IPS DF 4.7 (cell line): ENCODE data around the gene TBC1D3I.
"Not testable (repeated sequence)": the region's sequence is repeated elsewhere in the genome, so short reads cannot be mapped to it uniquely, and the experiment has no call there.

ENCODE experiments used
- DNase-seq: peaks from one replicate; pipeline ENCODE4 v3.0.0-alpha.2; 2013; ENCODE audit warnings: low spot score; ENCODE audit errors: extremely low read depth

The TBC1D3I gene

GRCh38 chr17:36264470-36264869, at the start of gene TBC1D3I:
Gene TBC1D3I, minus strand, starts transcription at chr17:36264570. Its CDS starts 1,585 bp downstream, at chr17:36262985.
- not testable (repeated sequence) for DNase-seq

- not testable (repeated sequence) for DNase-seq
These were observed 30.8 kb upstream of the TBC1D3I start for GRCh38 chr17:36295161-36295560.

DNA sequence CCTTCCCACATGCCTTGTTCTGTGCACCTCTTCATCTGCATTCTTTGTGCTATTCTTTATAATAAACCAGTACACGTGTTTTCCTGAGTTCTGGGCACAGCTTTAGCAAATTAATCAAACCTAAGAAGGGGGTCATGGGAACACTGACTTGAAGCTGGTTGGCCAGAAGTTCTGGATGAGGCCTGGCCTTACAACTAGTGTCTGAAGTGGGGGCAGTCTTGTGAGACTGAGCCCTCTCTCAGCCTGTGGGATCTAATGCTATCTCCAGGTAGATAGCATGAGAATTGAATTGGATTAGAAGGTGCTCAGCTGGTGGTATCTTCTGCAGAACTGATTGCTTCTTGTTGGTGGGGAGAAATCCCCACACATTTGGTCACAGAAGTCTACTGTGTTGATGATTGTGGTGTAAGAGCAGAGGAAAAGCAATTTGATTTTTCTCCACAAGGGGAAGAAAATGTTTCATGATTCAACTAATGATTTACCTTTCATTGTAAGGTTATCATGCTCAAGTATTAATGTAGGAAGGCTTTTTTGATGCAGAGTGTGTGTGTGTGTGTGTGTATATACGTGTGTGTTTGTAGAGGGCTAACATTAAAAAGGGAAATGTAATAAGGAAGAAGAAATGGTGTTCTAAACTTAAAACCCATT, 25.7 kb upstream of the TBC1D3I start:
- DNase-seq = not testable (repeated sequence)

GRCh38 chr17:36284219-36284618, 19.8 kb upstream of the TBC1D3I start:
- DNase-seq = not testable (repeated sequence)

GRCh38 chr17:36283256-36283655, 18.9 kb upstream of the TBC1D3I start:
- DNase-seq = not testable (repeated sequence)

DNA sequence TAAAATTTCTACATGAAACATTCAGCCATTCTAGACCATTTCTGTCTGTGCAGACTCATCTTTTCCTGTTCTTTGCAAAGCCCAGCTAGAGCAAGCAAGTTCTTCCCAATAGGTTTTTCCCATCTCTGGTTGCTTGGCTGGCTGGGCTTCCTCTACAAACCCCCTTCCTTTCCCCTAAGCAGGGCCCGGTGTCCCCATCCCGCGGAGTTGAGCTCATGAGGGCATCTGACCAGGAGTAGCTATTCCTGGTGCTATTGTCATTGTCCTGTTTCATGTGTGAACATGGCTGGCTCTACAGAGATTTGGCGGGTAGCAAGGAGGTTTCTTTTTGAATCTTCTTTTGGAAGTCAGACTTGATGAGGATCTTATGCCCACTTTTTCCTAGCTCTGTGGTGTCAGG, 22.3 kb downstream of the TBC1D3I start:
- not testable (repeated sequence) for DNase-seq

DNA sequence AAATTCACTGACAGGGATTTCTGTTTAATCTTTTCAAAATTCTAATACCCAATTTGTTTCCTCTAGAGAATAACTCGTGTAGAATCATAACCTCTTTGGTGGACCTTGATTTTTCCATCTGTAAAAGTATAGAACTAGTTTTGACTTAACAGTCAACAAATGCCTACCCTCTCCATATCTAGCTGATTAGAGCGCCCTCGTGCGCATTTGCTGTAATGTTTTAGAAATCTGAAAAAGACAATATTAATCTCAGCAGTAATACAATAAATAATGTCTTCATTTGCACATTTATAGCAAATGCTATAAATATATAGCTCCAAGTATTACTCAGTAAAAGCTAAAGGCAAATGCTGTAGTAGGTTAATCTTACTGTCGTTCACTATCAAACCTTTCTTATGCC, 34.7 kb downstream of the TBC1D3I start:
- DNase-seq = not testable (repeated sequence)

DNA sequence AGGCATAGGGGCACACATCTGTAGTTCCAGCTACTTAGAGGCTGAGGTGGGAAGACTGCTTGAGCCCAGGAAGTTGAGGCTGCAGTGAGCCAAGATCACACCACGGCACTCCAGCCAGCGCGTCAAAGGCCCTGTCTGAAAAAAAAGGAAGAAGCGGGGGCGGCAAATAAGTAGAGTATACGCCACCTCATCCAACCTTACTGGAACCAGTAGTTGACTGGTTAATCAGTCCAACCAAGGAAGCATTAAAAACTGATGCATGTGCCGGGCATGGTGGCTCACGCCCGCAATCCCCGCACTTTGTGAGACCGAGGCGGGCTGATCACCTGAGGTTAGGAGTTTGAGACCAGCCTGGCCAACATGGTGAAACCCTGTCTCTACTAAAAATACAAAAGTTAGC, 41.4 kb downstream of the TBC1D3I start:
- not testable (repeated sequence) for DNase-seq

DNA sequence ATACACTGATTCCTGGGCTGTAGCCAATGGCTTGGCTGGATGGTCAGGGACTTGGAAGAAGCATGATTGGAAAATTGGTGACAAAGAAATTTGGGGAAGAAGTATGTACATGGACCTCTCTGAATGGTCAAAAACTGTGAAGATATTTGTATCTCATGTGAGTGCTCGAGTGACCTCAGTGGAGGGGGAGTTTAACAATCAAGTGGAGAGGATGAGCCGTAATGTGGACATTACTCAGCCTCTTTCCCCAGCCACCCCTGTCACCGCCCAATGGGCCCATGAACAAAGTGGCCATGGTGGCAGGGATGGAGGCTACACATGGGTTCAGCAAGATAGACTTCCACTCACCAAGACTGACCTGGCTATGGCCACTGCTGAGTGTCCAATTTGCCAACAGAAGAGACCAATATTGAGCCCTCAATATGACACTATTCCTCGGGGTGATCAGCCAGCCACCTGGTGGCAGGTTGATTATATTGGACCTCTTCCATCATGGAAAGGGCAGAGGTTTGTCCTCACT, 42.7 kb downstream of the TBC1D3I start:
- DNase-seq = not testable (repeated sequence)

DNA sequence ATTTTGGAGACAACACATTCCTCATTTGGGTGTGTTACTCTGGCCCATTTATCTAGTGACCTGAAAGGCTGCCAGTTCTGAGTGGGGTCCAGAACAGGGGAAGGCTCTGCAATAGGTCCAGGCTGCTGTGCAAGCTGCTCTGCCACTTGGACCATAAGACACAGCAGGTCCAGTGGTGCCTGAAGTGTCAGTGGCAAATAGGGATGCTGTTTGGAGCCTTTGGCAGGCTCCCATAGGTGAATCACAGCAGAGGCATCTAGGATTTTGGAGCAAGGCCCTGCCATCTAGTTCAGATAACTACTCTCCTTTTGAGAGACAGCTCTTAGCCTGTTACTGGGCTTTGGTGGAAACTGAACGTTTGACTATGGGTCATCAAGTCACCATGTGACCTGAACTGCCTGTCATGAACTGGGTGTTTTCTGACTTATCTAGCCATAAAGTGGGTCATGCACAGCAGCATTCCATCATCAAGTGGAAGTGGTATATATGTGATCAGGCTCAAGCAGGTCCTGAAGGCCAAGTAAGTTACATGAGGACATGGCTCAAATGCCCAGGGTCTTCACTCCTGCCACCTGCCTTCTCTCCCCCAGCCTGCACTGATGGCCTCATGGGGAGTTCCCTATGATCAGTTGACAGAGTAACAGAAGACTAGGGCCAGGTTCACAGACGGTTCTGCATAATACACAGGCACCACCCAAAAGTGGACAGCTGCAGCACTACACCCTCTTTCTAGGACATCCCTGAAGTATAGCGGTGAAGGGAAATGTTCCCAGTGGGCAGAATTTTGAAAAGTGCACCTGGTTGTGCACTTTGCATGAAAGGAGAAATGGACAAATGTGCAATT, 43.4 kb downstream of the TBC1D3I start:
- not testable (repeated sequence) for DNase-seq

GRCh38 chr17:36219556-36219955, 44.8 kb downstream of the TBC1D3I start:
- not testable (repeated sequence) for DNase-seq

DNA sequence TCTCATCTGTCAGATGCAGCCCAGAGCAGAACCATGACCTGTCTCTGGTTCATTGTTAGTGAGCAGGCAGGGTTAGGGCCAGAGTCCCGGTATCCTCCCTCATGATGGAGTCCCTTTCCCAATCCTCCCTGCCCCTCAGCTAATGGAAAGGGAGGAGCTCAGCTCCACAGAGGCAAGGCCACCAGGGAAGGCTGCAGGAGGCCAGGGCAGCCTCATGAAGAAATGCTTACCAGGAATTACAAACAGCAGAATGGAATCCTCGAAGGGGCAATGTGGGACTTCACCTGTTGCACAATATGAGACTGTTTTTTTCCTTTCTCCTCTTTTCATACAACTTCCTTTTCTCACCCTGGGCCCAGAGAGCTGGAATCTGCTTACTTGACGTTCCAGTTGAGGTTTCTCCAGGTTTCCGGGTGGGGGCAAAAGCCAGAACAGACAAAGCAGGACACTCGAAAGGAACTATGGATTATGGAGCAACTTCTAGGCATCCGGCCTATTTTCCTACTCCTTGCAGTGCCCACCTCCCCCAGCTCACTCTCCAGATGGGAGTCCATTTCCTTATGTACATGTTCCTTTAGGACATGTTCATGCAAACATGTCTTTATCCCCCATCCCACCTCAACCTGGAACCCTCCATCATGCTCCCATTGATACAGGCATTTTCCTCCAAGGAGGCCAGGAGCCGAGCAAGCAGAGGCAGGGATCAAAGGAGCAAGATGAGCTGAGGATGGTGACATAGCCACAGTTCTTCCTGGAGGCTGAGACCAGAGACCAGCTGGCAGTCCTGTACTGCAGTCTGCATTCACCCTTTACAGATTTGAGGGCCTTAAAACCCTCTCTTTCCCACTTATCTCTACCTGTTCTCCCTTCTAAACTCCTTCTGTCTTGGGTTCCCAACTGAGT, 48.7 kb downstream of the TBC1D3I start:
- not testable (repeated sequence) for DNase-seq

- no peak for DNase-seq
These were observed 49.5 kb downstream of the TBC1D3I start for GRCh38 chr17:36214918-36215317.

GRCh38 chr17:36213695-36214094, 50.7 kb downstream of the TBC1D3I start:
- no peak for DNase-seq

DNA sequence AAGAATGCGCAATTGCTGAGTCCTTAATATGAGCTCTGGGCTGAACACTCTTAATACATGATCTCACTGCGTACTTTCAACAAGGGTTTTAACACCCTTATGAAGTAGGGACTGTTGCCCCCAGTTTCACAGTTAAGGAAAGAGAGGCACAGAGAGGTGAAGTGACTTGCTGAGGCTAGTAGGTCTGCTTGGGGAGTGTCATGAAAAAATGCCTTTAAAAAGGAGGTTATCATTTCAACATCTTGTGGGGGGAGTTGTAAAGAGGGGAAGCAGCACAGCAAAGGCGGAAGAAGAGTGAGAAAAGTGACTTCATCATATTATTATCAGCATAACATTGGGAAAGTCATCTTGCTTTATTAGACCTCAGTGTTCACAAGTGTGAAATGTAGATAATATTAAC, 51.4 kb downstream of the TBC1D3I start:
- no peak for DNase-seq

DNA sequence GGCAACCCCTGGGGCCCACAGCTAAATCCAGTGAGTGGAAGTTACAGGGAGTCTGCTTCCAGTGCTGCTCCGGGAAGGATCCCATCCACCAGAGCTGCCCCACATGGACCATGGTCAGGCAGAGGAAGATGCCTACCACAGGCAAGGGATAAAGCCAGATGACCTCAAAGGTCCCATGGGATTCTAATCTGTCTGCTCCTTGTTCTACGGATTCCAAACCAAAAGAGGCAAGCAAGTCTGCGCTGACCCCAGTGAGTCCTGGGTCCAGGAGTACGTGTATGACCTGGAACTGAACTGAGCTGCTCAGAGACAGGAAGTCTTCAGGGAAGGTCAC, 52.1 kb downstream of the TBC1D3I start:
- DNase-seq = no peak

- not testable (repeated sequence) for DNase-seq
These were observed 52.7 kb downstream of the TBC1D3I start for GRCh38 chr17:36211484-36212271.

GRCh38 chr17:36210439-36211211, 53.7 kb downstream of the TBC1D3I start, which contains the start of gene CCL4L2:
Gene CCL4L2, plus strand, starts transcription at chr17:36211063.
- DNase-seq = not testable (repeated sequence)

- DNase-seq = no peak
These were observed 54.8 kb downstream of the TBC1D3I start for GRCh38 chr17:36209575-36209974.

DNA sequence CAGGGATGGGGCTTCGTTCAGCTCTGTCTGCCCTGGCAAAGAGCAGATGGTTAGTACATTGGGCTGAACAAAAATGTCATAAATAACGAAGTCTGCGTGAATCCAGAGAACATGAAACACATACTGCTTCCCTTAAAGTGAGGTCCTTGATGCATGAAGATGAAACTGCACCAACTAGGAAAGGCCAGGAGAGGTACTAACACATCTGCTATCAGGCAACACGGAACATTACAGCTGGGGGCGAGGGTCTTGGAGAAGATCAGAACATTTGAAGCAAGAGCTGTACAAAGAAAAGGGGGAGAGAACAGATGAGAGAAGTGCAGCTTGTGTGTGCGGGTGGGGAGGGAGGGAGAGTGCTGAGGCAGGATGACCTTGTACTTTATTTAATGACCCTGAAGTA, 57.0 kb downstream of the TBC1D3I start:
- DNase-seq = not testable (repeated sequence)
